Stomach (tissue), 4 donors: ENCODE results near the gene IL1RAPL2.

ENCODE experiments used
- CTCF ChIP-seq, 7 experiments: fragments of 450-650 bp in 4 of 7; fragments of 200-600 bp in 3 of 7; sonication (generic) in 3 of 7; IDR thresholded peaks; one replicate each; pipeline ENCODE4 v1.5.1; 2016 to 2019; ENCODE audit warnings: antibody characterized with exemption in 7 of 7, control low read depth in 2 of 7, mild to moderate bottlenecking in 1 of 7
- POLR2AphosphoS5 ChIP-seq, 3 donors: sonication (generic); formaldehyde crosslinking; IDR thresholded peaks; one replicate each; pipeline ENCODE4 v1.6.1; 2016; ENCODE audit warnings: antibody characterized with exemption in 3 of 3

GRCh38 chrX:104665691-104666090, 99.7 kb downstream of the IL1RAPL2 start:
- TF ChIP-seq POLR2AphosphoS5 (IDR thresholded peaks at IDR 0.05) (no peak), CTCF (IDR thresholded peaks at IDR 0.05) (no peak)
